ENCODE measurements around the gene RXRA. TPM values are rescaled to one million over a fixed set of nuclear protein-coding genes. Genes with fewer than 3 reads are reported as not detected.

Gene RXRA
- total RNA-seq, 1 experiment from 2014 or later = 29.9 TPM

DNA sequence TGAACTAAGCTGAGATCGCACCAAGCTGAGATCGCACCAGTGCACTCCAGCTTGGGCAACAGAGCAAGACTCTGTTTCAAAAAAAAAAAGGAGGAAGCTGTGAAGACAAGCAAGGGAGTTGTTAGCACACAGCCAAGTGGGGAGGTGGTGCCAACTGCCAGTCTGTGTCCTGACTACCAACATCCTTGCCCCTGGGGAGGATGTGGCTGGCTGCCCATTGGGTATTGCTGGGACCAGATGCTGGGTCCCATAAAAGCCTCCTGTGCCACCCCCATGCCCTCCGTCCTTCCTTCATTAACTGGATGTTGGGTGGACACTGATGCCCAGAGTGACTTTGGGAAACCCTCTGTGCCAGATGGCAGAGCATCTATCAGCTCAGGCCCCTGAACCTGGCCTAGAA is 158.2 kb downstream of the RXRA start:
- Mint-ChIP-seq H3K36me3 (ENCODE audit: insufficient read depth in 1 of 3, low read depth in 3 of 3) (no peaks in the 10 kb centered on the region), H3K27ac (peak overlapping the region in 1 of 3 experiments; percentile 59; a peak in 1 of 7 replicates), H3K27me3 (ENCODE audit: low read depth) (peaks cover 6% of the 10 kb centered on the region), H3K9me3 (peaks cover 0 to 3% of the 10 kb centered on the region in 2 experiments; a peak in 1 of 5 replicates), H3K4me3 (no peak overlapping the region), H3K4me1 (no peaks in the 10 kb centered on the region)
- Histone ChIP-seq H2BK20ac (ENCODE audit: low read depth, low read length, poor library complexity, severe bottlenecking) (no peak overlapping the region), H3K4me1 (ENCODE audit: insufficient read depth, low read length) (no peaks in the 10 kb centered on the region), H2AK5ac (ENCODE audit: insufficient read length, low read length) (no peak overlapping the region), H3K79me2 (ENCODE audit: insufficient read depth, low read length) (no peaks in the 10 kb centered on the region), H3K79me1 (ENCODE audit: insufficient read depth, low read depth, low read length, poor library complexity, severe bottlenecking) (no peaks in the 10 kb centered on the region), H2BK5ac (ENCODE audit: insufficient read length, low read length) (no peak overlapping the region), H2BK120ac (ENCODE audit: low read depth, low read length, poor library complexity, severe bottlenecking) (no peak overlapping the region), H4K8ac (replicated peaks; ENCODE audit: insufficient read length, low read depth, low read length) (no peak overlapping the region), H3K4ac (ENCODE audit: low read depth, low read length) (no peak overlapping the region), H2BK12ac (ENCODE audit: insufficient read length, low read depth, low read length) (no peak overlapping the region), H4K91ac (ENCODE audit: insufficient read length, low read depth, low read length) (no peak overlapping the region), H4K20me1 (ENCODE audit: control insufficient read depth, insufficient read depth, insufficient read length) (no peaks in the 10 kb centered on the region), H3K9me3 (ENCODE audit: control insufficient read depth, low read depth, low read length) (no peaks in the 10 kb centered on the region), H3K27me3 (ENCODE audit: insufficient read depth, low read length) (no peaks in the 10 kb centered on the region), H4K5ac (ENCODE audit: insufficient read length, low read depth, low read length) (no peak overlapping the region), H2BK15ac (ENCODE audit: low read depth, low read length) (no peak overlapping the region), H3K27ac (ENCODE audit: insufficient read length, low read depth, low read length) (no peak overlapping the region), H3K14ac (ENCODE audit: insufficient read depth, low read length) (no peak overlapping the region), H3T11ph (ENCODE audit: low read length) (no peak overlapping the region), H3K9ac (ENCODE audit: extremely low read depth, insufficient read length, low read length) (no peak overlapping the region), H3K4me2 (ENCODE audit: insufficient read depth, insufficient read length, low read length) (no peak overlapping the region), H3K23me2 (ENCODE audit: insufficient read length, low read depth, low read length, poor library complexity, severe bottlenecking) (no peaks in the 10 kb centered on the region), H2AFZ (ENCODE audit: low read length) (no peak overlapping the region), H3K18ac (ENCODE audit: insufficient read length, low read depth, low read length) (no peak overlapping the region), H3K23ac (ENCODE audit: insufficient read length, low read depth, low read length) (no peak overlapping the region), H3K56ac (ENCODE audit: insufficient read length, low read depth, low read length) (no peak overlapping the region)
- DNase-seq = no peak
- TF ChIP-seq, protein P1, sequence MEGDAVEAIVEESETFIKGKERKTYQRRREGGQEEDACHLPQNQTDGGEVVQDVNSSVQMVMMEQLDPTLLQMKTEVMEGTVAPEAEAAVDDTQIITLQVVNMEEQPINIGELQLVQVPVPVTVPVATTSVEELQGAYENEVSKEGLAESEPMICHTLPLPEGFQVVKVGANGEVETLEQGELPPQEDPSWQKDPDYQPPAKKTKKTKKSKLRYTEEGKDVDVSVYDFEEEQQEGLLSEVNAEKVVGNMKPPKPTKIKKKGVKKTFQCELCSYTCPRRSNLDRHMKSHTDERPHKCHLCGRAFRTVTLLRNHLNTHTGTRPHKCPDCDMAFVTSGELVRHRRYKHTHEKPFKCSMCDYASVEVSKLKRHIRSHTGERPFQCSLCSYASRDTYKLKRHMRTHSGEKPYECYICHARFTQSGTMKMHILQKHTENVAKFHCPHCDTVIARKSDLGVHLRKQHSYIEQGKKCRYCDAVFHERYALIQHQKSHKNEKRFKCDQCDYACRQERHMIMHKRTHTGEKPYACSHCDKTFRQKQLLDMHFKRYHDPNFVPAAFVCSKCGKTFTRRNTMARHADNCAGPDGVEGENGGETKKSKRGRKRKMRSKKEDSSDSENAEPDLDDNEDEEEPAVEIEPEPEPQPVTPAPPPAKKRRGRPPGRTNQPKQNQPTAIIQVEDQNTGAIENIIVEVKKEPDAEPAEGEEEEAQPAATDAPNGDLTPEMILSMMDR (conservative IDR thresholded peaks at IDR 0.05) = no peak
- no CpG with 5 or more reads among the region's 3 CpGs for WGBS (ENCODE audit: extremely low coverage, insufficient read length, low lambda C conversion rate)
